ENCODE results near the gene ITGB3BP.
"Not testable (repeated sequence)": the region's sequence is repeated elsewhere in the genome, so short reads cannot be mapped to it uniquely, and the experiment has no call there.

Gene ITGB3BP

DNA sequence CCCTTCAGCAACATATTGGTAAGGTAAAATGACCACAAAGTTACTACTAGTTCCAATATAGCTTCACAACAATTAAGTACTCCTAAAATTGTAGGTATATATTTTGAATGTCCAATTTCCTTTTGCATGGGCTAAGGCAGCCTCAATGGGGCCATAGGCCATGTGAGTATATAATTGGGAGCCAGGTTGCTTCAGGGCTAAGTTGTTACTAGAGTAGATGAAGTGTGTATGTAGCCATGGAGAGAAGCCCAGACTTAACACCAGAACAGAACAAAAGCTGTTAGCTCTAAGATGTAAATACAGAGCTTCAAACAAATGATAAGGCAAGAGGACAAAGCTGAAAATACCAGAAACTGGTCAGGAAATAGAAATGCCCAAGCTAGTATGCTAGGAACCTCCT lies 16.2 kb downstream of the ITGB3BP start:
- no peak for DNase-seq (ENCODE audit: low read depth in 2 of 2)

DNA sequence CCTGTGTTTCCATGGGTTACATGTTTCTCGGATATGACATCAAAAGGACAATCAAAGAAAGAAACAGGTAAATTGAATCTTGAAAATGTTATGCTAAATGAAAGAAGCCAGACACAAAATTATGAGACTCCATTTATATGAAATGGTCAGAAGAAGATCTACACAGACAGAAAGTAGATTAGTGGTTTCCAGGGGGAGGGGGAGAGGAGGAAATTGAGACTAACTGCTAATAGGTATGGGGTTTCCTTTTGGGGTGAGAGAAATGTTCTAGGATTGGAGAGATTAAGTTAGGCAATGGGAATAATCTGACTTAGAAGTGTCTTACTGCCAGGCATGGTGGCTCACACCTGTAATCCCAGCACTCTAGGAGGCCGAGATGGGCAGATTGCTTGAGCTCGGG lies 21.8 kb downstream of the ITGB3BP start:
- no peak for DNase-seq (ENCODE audit: low read depth in 2 of 2)

DNA sequence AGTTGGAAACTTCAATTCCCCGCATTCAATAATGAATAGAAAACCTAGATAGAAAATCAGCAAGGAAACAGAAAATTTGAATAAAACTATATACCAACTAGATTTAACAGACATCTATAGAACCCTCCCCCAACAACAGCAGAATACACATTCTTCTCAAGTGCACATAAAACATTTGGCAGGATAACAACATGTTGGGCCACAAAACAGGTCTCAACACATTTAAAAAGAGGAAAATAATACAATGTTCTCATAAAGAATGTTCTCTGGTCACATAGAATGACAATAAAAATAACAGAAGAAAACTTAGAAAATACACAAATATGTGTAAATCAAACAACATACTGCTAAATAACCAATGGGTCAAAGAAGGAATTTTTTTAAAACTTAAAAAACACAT lies 24.9 kb downstream of the ITGB3BP start:
- DNase-seq (ENCODE audit: low read depth in 2 of 2) = no peak

GRCh38 chr1:63497577-63497976 lies 25.4 kb downstream of the ITGB3BP start:
- no peak for DNase-seq (ENCODE audit: low read depth in 2 of 2)

GRCh38 chr1:63487336-63488065 lies 35.5 kb downstream of the ITGB3BP start:
- no peak for DNase-seq (ENCODE audit: low read depth in 2 of 2)

- no peak for DNase-seq (ENCODE audit: low read depth in 2 of 2)
These were observed 36.4 kb downstream of the ITGB3BP start for GRCh38 chr1:63486629-63487028.

GRCh38 chr1:63480057-63480456 lies 43.0 kb downstream of the ITGB3BP start:
- no peak for DNase-seq (ENCODE audit: low read depth in 2 of 2)

DNA sequence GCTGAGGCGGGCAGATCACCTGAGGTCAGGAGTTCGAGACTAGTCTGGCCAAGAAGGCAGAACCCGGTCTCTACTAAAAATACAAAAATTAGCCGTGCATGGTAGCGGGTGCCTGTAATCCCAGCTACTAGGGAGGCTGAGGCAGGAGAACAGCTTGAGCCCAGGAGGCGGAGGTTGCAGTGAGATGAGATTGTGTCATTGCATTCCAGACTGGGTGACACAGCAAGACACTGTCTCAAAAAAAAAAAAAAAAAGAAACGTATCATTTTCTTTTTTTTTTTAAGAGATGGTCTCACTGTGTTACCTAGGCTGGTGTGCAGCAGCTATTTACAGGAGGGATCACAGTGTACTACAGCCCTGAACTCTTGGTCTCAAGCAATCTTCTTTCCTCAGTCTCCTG lies 47.3 kb downstream of the ITGB3BP start:
- no peak for DNase-seq (ENCODE audit: low read depth in 2 of 2)

DNA sequence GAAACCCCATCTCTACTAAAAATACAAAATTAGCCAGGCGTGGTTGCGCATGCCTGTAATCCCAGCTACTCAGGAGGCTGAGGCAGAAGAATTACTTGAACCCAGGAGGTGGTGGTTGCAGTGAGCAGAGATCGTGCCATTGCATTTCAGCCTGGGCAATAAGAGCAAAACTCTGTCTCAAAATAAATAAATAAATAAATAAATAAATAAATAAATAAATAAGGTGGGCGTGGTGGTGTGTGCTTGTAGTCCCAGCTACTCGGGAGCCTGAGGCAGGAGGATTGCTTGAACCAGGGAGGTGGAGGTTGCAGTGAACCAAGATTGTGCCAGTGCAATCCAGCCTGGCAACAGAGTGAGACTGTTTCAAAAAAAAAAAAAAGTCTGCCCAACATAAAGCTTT lies 54.3 kb downstream of the ITGB3BP start:
- DNase-seq (ENCODE audit: low read depth in 2 of 2) = not testable (repeated sequence)

DNA sequence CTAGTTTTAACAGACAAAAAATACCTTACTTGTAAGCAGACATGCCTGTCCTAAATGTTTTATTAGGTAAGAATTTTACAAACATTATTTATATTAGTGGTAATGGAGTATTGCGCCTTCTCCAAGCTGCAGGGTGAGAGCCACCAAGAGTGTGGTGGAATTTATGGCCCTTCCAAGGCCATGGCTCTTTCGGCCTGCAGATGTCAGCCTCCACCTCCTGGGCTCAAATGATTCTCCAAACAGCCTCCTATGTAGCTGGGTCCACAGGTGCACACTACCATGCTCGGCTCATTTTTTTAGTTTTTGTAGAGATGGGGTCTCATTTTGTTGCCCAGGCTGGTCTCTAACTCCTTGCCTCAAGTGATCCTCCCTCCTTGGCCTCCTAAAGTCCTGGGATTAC lies 56.3 kb downstream of the ITGB3BP start:
- DNase-seq (ENCODE audit: low read depth in 2 of 2) = no peak

- DNase-seq (ENCODE audit: low read depth in 2 of 2) = no peak
These were observed 56.8 kb downstream of the ITGB3BP start for GRCh38 chr1:63466181-63466580.

DNA sequence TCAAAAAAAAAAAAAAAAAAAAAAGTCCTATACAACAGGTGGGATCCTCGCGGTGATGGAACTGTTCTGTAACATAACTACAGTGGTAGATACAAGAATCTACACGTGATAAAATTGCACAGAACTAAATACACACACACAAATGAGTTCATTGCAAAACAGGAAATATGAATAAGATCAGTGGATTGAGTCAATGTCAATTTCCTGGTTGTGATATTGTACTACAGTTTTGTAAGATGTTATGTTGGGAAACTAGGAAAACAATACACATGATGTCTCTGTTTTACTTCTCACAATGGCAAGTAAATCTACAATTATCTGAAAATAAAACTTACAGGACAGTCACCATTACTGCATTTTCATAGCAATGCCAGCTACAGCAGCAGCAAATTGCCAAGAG lies 59.8 kb downstream of the ITGB3BP start:
- no peak for DNase-seq (ENCODE audit: low read depth in 2 of 2)

- DNase-seq (ENCODE audit: low read depth in 2 of 2) = no peak
These were observed 61.3 kb downstream of the ITGB3BP start for GRCh38 chr1:63461661-63462230.

DNA sequence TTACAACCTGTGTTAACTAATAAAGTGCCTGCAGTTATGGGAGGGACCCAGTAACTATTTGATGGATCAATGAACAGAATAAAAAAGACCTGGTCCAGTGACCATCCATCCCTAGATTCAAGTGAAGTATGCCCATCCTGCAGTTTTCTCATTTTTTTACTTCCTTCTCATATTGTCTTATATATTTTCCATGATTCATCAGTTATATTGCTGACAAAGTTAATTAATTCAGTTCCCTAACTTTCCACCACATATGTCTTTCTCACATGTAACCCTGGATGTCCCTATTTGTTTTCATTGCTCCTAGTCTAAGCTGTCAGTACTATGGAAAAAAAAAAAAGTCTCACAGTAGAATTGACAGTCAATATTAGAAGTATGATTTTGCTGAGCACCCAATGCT lies 64.3 kb downstream of the ITGB3BP start:
- DNase-seq (ENCODE audit: low read depth in 2 of 2) = no peak

- DNase-seq (ENCODE audit: low read depth in 2 of 2) = no peak
These were observed 68.8 kb downstream of the ITGB3BP start for GRCh38 chr1:63454269-63454668.

DNA sequence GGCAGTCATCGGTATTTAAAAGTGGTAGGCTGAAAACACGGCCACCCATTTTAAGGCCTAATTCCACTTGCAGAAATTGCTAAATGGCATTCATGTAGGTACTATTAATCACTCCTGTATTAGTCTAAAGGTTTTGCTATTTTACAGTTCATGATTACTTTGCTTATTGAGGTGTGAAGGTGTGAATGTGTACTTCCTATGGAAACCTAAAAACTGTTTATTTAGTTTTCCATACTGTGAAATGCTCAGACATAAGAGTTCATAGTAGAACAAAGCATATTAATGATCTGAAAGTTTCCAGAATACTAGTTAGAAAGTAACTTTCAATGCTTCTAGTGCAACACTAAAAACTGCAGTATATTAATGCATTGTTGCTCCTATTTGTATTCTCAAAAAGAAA lies 69.8 kb downstream of the ITGB3BP start:
- no peak for DNase-seq (ENCODE audit: low read depth in 2 of 2)

DNA sequence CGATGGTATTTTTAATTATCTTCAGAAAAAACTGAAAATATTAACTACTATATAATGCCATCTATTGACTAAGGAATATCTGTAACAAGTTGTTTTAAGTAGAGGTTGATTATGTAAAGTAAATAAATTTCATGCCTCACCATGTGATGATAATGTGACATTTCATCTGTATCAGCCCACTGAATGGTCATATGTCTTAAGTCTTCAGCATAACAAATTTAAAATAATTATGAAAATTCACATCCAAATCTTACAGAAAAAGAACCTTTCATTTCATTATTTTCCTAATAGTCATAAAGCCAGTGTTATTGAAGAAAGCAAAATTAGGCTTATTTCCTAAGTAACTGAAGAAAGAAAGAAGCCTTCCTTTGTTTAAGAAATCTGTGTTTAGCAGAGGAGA lies 72.6 kb downstream of the ITGB3BP start:
- DNase-seq (ENCODE audit: low read depth in 2 of 2) = no peak

- no peak for DNase-seq (ENCODE audit: low read depth in 2 of 2)
These were observed 74.2 kb downstream of the ITGB3BP start for GRCh38 chr1:63448731-63449246.

DNA sequence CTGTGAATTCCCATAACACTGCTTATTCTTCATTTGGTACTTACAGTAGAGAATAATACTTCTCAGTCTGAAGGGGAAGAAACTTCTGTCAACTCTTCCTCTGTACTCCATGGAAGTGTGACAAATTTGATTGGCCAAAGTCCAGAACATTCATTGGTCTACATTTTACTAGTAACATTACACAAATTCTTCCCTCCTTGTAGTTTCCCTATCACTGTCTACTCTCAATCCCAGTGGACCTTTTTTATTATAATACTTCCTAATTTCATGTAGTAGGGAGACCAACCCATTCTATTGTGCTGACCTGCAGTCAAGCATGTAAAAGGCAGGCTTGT lies 80.9 kb downstream of the ITGB3BP start:
- DNase-seq (ENCODE audit: low read depth in 2 of 2) = no peak

- DNase-seq (ENCODE audit: low read depth in 2 of 2) = no peak
These were observed 87.9 kb downstream of the ITGB3BP start for GRCh38 chr1:63435161-63435560.

DNA sequence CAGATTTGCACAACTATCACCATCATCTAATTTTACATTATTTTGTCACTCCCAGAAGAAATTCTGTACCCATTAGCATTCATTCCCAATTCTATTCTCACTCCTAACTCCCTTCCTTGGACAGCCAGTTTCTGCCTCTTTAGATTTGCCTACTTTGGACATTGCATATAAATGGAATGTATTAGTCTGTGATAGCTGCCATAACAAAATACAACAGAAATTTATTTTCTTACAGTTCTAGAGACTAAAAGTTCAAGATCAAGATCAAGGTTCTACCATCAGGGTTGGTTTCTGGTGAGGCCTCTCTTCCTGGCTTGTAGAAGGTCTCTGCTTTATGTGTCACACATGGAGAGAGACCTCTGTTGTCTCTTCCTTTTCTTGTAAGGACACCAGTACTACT lies 93.7 kb downstream of the ITGB3BP start:
- DNase-seq (ENCODE audit: low read depth in 2 of 2) = no peak

DNA sequence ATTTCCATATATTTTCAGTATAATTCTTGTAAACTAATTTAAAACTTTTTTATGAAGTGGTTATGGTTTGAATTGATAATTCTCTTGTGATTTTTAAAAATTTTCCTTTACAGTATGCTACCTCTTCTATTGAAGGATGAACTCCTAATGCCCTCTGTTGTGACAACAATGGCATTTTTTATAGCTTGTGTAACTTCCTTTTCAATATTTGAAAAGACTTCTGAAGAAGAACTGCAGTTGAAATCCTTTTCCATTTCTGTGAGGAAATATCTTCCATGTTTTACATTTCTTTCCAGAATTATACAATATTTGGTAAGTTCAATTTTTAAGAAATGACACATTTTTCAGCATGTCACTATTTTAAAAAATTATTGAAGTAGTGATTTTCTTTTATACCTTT lies 94.2 kb downstream of the ITGB3BP start:
- DNase-seq (ENCODE audit: low read depth in 2 of 2) = no peak

DNA sequence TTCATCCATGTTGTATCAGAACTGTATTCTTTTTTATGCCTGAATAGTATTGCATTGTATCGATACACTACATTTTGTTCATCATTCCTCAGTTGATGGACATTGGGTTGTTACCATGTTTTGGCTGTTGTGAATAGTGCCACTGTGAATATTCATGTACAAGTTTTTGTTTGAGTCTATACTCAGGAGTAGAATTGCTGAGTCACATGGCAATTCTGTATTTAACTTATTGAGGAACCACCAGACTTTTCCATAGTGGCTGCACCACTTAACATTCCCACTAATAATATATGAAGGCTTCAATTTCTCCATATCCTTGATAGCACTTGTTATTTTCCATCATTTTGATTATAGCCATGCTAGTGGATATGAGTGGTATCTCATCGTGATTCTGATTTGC lies 99.4 kb downstream of the ITGB3BP start:
- no peak for DNase-seq (ENCODE audit: low read depth in 2 of 2)

GRCh38 chr1:63420746-63421145 lies 102.3 kb downstream of the ITGB3BP start:
- DNase-seq (ENCODE audit: low read depth in 2 of 2) = not testable (repeated sequence)

Measured in stimulated activated CD4-positive, alpha-beta T cell treated with anti-CD3 and anti-CD28 coated beads, Interleukin-15, amount 100 ng/mL, for 48 hours (primary cell).